PC-3 (cell line): ENCODE results near the gene METTL9.

Experiments
- CTCF ChIP-seq: fragments of 300-600 bp; sonication (generic); conservative IDR thresholded peaks from 2 replicates; pipeline ENCODE4 v1.5.1; 2017; ENCODE audit warnings: antibody characterized with exemption, low read depth, mild to moderate bottlenecking, low read length
- EZH2 ChIP-seq: fragments of 300-600 bp; sonication (generic); IDR thresholded peaks from one replicate; pipeline ENCODE4 v1.6.1; 2017; ENCODE audit warnings: antibody characterized with exemption, mild to moderate bottlenecking, low read length; ENCODE audit not compliant: unreplicated experiment

- TF ChIP-seq EZH2, result no peak
- no peak for TF ChIP-seq CTCF
These were observed 23.2 kb downstream of the METTL9 start for GRCh38 chr16:21622545-21622944.
